ENCODE measurements around the gene GAP43.

Gene GAP43, protein sequence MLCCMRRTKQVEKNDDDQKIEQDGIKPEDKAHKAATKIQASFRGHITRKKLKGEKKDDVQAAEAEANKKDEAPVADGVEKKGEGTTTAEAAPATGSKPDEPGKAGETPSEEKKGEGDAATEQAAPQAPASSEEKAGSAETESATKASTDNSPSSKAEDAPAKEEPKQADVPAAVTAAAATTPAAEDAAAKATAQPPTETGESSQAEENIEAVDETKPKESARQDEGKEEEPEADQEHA

DNA sequence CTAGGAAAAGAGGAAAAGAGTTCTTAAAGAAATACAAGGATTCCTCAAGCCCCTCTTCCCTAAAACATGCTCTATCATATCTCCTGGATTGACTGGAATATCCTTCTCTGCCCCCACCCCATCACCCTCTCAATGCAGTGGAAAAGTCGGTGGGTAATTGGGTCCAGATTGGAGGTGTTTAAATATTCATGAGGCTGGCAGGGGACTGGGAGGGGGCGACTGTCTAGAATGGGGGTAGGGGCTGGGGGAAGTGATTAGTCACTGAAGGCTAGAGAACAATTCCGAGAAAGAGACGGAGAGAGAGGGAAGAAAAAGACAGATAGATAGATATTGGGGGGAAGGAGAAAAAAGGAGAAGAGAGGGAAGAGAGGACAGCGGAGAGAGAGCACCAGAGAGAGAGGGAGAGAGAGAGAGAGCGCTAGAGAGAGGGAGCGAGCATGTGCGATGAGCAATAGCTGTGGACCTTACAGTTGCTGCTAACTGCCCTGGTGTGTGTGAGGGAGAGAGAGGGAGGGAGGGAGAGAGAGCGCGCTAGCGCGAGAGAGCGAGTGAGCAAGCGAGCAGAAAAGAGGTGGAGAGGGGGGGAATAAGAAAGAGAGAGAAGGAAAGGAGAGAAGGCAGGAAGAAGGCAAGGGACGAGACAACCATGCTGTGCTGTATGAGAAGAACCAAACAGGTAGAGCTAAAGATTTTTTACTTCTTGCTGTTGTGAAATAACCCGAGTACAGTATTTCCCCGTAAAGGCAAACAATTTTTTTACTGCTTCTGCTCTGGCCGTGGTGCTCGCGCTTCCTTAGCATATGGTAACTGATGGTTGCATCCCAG, at the start of gene GAP43:
Gene GAP43, plus strand, starts transcription at position 467 of the 825 bp plus-strand sequence. Its CDS starts 180 bp downstream, at position 647.
- DNase-seq, result no peak

DNA sequence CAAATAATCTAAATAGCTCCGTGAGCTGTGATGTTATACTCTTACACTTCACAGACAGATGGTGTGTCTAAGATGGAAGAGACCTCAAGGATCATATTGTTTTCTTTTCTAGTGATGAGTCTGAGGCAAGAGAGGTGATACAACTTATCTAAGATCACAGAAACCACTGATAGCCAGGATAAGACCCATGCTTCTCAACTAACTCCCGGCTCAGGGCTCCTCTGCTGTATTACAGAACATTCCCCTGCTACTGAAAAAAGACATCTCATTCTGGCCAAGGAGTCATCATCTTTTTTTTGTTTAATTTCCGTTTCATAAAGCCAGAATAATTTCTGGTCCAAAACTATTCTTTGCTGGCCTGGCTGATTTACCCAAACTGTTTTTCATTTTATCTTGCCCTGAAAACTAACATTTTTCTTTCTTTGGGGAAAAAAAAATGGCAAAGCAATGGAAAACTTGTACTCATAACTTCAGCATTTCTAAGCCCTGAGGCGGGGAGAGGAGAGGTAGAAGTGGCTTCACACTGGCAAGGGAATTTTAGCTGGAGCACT, 46.9 kb upstream of the GAP43 start:
- no peak for DNase-seq

DNA sequence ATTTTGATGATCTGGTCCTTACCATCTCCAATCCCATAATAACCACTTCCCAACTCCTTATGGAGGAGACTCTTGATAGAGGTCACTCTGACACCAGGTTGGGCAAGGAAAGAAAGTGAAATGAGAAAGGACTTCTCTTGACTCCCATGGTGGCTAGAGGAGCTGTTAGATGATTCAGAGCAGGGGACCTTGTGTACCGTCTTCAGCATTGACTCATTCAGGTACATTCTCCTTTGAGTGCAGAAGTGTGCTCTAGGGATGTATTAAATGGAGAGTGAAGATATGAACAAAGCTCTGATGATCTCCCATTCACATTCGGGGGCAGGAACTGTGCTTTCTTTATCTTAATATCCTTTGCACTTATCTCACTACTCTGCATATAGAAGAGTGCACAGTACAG, 46.3 kb upstream of the GAP43 start:
- DNase-seq, result no peak

- DNase-seq, result no peak
Measured at GRCh38 chr3:115578331-115578730, 45.0 kb upstream of the GAP43 start.

GRCh38 chr3:115580566-115580965, 42.7 kb upstream of the GAP43 start:
- DNase-seq, result no peak

DNA sequence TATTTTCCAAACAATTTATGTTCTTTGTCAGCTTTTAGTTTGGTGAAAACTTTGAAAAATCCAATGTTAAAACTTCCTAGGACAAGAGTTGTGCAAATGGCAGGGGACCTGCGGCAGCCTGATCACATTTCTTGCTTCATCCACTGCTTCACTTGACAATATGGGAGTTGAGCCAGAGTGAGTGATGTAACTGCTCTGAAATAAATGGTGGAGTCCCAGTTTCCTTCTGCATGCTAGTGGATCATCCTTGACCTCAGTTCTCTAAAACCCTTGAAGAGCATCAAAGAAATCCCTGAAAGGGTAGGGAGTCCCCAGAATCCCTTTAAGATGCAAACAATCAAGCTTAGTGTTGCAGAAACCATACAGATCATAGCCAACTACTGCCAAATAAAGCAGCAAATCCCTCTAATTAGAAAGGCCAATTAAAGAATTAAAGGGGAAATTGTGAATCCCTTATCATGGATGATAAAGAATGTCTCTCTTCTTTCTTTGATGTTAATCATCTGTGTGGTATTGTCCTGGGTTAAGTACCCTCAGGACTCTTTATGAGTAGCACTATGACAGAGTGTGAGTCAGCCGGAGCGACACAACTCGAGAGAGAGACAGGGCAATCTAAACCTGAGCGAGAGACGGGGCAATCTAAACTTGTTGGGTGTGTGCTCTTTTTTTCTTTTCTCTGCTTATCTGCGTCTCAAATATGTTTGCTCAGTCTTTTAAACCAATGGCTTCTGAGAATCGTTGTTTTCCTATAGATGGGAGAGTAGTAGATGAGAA, 41.8 kb upstream of the GAP43 start:
- no peak for DNase-seq

DNA sequence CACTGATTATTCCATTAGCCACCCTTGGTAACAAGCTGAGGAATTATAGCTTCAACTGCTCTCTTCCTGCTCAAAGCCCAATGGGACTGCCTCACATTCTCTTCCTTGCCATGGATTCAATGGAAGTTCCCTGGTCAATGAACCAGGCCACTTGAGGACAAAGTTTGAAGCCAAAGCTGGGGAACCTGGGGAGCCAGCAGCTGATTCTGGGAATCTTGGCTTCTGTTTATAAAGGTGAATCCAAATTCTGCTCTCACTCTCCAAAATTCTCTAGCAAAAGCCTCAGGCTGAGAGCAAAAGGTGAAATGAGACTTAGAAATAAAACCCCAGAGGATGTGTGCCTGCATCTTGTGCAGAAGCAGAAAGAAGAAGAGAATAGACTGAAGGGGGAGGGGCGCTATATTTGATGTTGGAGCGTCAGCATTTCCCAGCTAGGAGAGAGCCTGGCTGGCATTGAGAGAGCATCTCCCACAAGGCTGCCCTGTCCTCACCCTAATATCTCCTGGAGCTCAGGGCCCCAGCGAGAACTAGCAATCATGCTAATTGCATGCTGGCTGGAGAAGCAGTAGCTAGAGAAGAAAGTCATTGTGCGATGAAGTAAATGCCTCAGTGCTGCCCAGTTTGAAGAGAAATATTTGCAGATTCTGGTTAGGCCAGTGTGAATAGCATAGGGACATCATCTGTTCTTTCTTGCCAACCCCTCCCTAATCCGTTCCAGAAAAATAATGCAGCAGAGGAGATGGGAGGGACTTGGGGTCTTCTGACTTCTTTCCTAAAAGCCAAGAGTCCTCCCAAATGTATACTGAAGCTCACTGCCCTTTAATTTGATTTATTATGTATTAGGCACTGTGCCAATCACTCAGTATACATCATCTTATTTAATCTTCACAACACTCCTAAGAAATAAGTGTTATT, 34.9 kb upstream of the GAP43 start:
- no peak for DNase-seq

DNA sequence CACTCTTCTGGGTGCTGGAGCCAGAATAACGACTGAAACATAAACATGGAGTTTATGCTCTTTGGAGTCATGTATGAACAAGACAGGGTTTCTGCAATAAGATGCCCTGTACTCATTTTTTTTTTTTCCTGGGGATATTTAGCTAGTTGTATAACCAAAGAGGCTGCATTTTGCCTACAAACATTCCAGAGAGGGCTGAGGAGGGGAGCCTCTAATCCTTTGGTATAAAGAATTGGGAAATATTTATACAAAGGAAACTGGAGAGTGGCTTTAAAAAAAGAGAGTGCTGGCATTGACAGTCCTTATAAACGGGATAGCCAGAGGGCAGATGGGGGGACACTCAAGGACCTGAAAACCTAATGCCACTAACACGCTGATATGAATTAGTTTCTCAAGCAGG, 32.4 kb upstream of the GAP43 start:
- DNase-seq, result no peak

DNA sequence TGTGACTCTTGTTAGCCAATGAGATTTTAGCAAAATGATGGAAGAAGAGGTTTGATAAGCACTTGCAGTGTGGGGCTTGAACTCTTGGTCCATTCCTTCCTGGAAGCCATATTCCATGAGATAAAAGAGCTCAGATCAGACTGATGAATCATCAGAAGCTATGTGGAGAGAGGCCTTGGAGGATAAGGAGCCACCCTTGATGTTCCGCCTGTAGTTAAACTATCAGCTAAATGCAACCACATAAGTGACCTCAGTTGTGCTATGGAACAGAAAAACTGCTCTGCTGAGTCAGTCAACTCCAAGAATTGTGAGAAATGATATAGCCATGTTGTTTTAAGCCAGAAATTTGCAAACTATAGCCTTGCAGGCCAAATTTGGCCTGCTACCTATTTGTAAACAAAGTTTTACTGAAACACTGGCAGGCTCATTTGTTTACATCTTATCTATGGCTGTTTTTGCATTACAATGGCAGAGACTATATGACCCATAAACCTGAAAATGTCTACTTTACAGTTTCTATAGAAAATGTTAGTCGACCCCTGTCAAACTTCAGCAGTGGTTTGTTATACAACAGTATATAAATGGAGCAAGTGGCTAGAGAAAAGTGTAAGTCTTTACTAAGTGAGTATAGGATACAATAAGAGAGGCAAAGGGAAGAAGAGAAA, 27.6 kb upstream of the GAP43 start:
- DNase-seq, result no peak

GRCh38 chr3:115598216-115598615, 25.1 kb upstream of the GAP43 start:
- DNase-seq, result no peak

DNA sequence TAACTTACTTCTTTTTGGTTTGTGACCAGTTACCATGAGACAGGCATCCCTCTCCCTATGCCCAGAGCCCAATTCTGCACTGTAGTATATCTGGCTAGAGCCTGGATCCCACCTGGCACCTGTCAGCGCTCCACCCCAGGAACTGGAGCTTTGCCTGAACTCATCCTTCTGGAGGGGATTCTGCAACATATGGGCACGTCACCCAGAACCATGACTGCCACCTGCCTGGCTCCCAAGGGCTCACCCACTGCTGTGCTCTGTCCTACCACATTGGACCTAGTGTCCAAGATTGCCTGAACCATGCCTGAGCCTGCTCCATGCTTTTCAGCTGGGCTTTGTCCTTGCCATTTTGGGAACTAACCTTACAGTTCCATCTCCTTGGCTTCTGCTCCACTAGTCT, 21.1 kb upstream of the GAP43 start:
- no peak for DNase-seq

GRCh38 chr3:115611630-115612029, 11.7 kb upstream of the GAP43 start:
- no peak for DNase-seq

GRCh38 chr3:115615001-115615814, 8.1 kb upstream of the GAP43 start:
- DNase-seq, result no peak

- DNase-seq, result no peak
Measured at GRCh38 chr3:115616461-115616860, 6.8 kb upstream of the GAP43 start.

DNA sequence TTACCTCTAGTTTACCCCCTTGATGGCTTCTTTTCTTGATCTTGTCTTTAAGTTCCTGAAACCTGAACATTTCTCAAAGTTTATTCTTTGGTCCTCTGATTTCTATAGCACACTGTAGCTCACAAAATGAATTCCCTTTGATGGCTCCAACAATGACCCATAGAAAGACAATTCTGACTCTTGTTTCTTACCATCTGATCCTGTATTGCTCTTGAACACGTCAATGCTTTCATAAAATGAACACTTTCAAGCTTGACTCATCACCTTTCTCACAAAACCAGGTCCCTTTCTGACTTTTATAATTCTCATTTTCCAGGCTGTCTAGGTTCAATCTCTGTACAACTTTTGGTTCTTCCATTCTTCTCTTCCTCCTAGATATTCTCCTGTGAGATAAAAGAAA, 5.7 kb upstream of the GAP43 start:
- no peak for DNase-seq

GRCh38 chr3:115624029-115624741, 875 bp downstream of the GAP43 start:
- no peak for DNase-seq

- no peak for DNase-seq
Measured at GRCh38 chr3:115624901-115625300, 1.6 kb downstream of the GAP43 start.

GRCh38 chr3:115626006-115626409, 2.7 kb downstream of the GAP43 start:
- no peak for DNase-seq

DNA sequence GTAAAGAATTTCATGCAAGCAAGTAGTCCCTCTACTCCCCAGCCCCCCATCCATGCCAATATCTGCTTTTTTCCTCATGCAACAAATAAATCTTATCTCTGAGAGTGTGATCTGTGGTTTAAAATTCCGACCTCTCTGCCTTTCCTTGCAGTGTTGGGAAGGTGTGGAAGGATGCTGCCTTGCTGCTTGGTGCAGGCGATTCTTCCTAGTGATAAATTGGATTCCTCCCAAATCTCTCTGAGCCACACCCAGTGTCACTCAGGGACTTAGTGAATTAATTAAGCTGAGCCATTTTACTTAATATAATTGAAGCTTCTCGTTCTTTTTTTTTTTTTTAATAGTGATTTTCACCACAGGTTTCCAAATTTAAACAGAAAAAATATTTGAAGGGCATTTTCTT, 3.4 kb downstream of the GAP43 start:
- DNase-seq, result no peak

Data from CD4-positive, alpha-beta T cell treated with Interferon gamma for 1 hour (primary cell).